ENCODE results near the gene NAA20.

Gene NAA20

DNA sequence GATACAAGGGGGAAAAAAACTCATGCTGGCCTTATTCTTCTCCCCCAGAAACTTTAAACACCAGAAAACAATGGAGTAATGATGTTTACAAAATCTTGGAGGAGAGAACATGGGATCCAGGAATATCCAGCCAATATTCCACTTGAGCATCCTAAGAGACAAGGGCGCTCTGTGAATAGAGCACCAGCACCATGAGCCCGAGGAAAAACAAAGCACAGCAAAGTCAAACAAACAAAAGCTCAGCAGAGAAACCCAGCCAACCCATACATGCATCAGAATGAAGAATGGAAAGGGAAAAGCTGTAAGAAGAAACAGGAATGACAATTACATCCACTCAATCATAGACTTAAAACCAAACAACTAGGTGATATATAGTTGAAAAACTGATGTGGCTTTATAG lies 4.6 kb upstream of the NAA20 start:
- no peak for TF ChIP-seq CTCF (IDR thresholded peaks at IDR 0.05)

- no peak for TF ChIP-seq CTCF (IDR thresholded peaks at IDR 0.05)
Observed at GRCh38 chr20:20014659-20015058, 2.5 kb upstream of the NAA20 start.

- TF ChIP-seq CTCF (IDR thresholded peaks at IDR 0.05): no peak
Observed at GRCh38 chr20:20017844-20018185, 653 bp downstream of the NAA20 start.

- no peak for TF ChIP-seq CTCF (IDR thresholded peaks at IDR 0.05)
Observed at GRCh38 chr20:20018366-20018765, 1.2 kb downstream of the NAA20 start.

GRCh38 chr20:20019123-20019522 lies 2.0 kb downstream of the NAA20 start:
- TF ChIP-seq CTCF (IDR thresholded peaks at IDR 0.05): no peak

DNA sequence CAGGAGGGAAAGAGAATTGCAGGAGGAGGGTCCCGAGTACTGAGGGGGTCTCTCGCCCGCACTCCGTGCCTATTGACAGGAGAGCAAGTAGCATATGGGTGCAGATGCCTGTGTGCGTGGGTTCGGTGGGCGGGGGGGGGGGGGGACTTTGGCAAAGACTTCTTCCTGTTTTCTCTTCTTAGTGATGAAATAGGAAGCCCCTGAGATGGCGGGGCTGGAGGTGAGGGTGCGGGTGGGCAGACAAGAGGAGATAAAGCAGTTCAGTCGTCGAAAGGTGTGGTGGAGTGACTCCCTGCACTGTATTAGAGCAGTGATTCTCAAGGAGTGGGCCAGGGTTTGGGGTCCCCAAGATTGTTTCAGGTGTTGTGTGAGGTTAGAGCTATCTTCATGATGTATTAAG lies 3.7 kb downstream of the NAA20 start:
- no peak for TF ChIP-seq CTCF (IDR thresholded peaks at IDR 0.05)

- no peak for TF ChIP-seq CTCF (IDR thresholded peaks at IDR 0.05)
Observed at GRCh38 chr20:20021835-20022234, 4.7 kb downstream of the NAA20 start.

GRCh38 chr20:20022498-20022897 lies 5.3 kb downstream of the NAA20 start:
- no peak for TF ChIP-seq CTCF (IDR thresholded peaks at IDR 0.05)

Measured in LNCAP (cell line).